NCI-H2107 (cell line): Measurements from ENCODE around the gene PSG1.
"Not testable (repeated sequence)": the region's sequence is repeated elsewhere in the genome, so short reads cannot be mapped to it uniquely, and the experiment has no call there.

Experiments used
- DNase-seq: peaks from one replicate; lab custom pipeline; 2025; lab: John Stamatoyannopoulos, UW

The PSG1 gene

GRCh38 chr19:42819960-42820650 is 59.4 kb downstream of the PSG1 start:
- DNase-seq, result not testable (repeated sequence)

- DNase-seq, result no peak
Observed at GRCh38 chr19:42816894-42817293, 62.6 kb downstream of the PSG1 start.
